Measurements from ENCODE around the gene PROK1.
"Not testable (repeated sequence)": the region's sequence is repeated elsewhere in the genome, so short reads cannot be mapped to it uniquely, and the experiment has no call there.

PROK1 gene, protein sequence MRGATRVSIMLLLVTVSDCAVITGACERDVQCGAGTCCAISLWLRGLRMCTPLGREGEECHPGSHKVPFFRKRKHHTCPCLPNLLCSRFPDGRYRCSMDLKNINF

DNA sequence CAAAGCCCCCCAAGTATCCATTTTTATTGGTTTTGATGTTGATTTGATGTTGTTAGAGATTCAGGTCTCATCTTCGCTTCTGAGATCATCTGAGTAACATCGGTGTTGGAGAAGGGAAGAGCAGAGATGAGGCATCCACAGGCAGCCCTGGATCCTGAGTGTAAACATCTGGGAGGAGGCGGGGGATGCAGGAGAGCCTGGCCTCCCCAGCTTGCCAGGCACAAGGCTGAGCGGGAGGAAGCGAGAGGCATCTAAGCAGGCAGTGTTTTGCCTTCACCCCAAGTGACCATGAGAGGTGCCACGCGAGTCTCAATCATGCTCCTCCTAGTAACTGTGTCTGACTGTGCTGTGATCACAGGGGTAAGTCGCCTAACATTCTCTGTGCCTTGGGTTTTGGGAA, at the start of gene PROK1:
Gene PROK1 (plus strand): TSS at position 221 of the 400 bp plus-strand sequence. CDS start 68 bp downstream, at position 289.
- no peak for DNase-seq

DNA sequence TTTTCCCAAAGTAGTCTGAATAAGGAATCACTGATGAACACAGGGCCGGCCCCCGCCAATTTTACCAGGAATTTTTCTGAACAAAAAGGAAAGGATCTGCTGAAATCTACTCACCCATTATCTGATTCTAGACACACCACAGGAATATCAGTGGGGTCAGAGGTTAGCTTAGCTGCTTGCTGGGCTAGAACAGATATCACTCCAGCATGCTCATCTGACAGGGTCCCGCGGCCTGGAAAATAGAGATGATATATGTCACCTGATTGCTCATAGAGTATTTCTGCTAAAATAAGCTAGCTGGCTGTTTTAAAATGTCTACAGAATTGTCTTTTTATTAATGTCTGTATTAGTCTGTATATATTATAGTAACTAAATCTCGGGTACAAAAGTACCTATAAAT, 47.1 kb upstream of the PROK1 start:
- no peak for DNase-seq

DNA sequence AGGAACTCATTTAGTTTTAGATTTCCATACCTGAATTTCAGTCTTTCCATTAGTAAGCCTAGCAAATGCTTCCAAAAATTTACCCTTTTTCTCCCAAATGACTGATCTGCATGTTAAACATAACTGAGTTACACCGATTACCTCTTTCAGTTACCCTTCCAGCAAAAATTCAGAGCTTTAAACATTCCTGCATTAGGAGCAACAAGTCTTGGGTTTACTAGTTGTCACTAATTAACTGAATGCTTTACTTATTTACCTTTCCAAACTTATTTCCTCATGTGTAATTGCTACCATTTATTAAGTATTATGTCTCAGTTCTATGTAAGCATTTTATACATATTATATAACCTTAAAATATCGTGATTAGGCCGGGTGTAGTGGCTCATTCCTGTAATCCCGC, 46.5 kb upstream of the PROK1 start:
- no peak for DNase-seq

DNA sequence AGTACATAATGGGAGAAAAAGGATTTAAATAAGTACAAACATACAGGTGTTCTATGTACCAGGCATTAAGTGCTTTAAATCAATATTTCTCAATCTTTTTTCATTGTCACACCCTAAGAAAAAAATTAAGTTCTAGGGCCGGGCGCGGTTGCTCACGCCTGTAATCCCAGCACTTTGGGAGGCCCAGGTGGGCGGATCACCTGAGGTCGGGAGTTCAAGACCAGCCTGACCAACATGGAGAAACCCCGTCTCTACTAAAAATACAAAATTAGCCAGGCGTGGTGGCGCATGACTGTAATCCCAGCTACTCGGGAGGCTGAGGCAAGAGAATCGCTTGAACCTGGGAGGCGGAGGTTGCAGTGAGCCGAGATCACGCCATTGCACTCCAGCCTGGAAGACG, 44.5 kb upstream of the PROK1 start:
- DNase-seq, result not testable (repeated sequence)

DNA sequence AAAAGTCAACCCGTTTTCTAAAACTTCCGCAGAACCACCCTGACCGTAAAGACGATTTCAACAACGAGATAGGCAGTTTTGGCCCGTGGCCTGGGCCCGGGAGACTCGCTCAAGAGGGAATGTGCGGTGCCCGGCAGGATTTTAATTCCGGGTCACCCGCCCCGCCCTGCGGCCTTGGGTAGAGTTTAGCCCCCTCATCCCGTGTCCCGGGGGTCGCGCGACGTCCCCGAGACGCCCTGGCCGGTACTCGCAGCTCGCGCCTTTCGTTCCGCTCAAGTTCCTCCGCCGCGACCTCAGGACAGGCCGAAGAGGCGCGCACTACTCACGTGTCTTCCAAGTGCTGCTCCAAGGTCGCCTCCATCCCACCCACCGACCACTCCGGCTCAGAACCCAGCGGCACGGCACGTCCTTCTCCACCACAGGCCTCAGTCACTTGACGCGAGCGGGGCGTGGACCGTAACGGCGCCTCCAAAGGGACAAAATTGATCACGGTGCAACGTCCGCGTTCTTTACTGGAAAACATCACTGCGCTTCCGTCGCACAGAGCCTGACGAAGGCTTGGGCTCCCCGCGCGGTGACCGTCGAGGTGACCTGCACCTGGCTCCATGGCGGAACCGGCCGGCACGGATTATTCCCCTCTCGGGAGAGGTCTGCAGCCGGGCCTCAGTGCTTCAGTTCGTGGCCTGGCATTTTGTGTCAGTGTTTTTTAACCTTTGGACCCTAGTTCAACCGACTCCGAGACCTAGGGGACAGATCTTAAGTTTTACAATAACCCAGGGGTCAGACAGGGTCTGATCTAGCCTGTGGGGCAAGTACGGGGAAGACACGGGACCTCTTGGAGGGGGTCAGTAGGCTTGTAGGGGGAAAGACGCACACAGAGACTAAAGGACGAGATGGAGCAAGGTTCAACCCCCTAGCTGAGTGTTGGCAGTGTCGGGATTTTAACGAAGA, 43.4 kb upstream of the PROK1 start, which contains the start of gene LAMTOR5:
Gene LAMTOR5 (minus strand): TSS at position 435 of the 951 bp plus-strand sequence. CDS start 74 bp downstream, at position 361.
- peak; percentile 91 to 94 for DNase-seq

DNA sequence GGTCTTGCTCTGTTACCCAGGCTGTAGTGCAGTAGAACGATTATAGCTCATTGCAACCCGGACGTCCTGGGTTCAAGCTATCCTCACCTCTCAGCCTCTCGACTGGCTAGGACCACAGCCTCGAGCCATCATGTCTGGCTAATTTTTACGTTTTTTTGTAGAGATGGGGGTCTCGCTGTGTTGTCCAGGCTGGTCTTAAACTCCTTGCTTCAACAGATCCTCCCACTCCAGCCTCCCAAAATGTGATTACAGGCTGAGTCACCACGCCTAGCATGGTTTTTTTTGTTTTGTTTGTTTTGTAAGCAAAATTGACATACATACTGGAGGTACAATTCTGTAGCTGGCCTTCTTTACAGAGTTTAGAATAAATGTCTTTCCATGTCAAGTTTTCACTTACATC, 42.5 kb upstream of the PROK1 start:
- DNase-seq, result no peak

DNA sequence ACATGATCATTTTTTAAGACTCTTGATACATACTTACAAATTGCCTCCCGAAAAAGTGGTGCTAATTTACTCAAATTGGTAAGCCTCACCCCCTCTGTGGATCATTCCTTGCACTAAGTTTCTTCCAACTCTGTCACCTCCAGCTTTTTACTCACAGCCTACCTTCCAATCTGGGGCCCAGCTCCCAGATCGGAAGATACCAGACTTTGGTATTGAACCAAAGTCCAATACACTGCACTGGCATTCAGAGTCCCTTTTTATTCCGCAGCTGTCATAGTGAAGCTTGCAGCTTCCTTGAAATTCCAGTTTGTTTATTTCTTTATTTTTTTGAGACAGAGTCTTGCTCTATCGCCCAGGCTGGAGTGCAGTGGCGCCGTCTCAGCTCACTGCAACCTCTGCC, 41.6 kb upstream of the PROK1 start:
- DNase-seq, result no peak

DNA sequence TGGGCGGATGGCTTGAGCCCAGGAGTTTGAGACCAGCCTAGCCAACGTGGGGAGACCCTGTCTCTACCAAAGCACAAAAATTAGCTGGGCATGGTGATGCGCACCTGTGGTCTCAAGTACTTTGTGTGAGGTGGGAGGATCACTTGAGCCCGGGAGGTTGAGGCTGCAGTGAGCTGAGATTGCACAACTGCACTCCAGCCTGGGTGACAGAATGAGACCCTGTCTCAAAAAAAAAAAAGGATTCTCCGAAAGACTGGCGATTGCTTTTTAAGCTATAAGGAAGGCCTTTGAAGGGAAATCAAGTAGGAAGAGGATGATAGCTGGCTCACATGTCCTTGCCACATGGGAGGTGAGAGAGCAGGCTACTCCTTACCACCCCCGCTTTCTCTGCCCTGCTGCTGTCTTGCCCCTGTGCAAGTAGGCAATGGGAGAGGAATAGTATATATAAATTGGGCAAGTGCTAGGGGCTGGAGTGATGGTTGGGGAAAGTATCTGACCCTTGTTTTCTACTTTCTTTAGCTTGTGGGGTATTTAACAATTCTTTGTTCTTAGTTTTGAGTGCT, 39.7 kb upstream of the PROK1 start:
- DNase-seq, result no peak

DNA sequence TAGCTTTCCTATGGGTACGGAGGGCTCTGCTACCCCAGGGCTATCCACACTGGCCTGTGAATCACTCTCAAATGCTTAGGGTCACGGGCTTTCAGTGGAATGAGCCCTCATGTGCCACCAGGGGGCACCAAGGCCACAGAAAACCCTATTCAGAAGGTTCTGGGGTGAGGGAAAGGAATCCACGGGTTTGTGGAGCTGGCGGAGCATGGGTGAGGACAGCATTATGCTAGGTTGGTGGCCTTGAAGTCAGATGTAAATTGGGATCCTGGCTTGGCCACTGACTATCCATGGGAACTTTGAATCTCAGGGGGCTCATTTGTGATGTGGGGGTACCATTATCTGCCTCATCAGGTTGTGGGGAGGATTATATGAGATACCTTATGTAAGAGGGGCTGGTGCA, 38.4 kb upstream of the PROK1 start:
- DNase-seq, result peak; percentile 67 to 72

DNA sequence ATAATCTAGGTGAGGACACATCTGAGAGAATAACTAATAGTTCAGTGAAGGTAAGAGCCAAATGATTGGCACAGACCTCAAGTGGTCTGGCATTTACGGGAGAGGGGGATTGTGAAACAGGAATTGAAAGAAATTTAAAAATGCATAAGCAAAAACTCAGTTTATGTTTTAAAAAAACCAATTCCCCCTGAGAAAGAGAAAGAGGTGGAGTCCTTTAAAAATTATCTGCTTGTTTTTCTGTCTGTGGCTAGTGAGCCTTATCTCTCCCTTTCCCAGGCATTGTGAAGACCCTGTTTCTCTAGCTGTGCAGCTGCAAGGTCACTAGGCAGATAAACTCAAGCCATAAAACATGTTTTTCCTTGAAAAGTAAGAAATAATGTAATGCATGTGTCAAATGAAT, 37.9 kb upstream of the PROK1 start:
- not testable (repeated sequence) for DNase-seq

DNA sequence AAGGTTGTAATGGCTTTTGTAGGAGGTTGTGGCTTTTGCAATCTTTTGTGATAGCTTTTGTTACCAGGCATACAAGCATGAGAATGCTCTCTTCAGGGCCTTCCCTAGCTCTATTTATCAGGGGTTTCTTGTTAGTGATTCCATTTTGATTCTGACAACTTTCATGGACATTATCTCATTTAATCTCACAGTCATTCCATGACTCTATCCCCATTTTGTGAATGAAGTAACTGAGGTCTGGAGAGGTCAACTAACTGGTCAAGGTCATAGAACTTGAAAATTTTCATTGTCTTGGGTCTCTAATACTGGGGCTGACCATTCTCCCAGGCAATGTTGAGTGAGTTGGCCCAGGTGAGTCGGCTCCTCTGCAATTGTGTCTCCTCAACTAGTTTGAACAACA, 32.2 kb upstream of the PROK1 start:
- no peak for DNase-seq

DNA sequence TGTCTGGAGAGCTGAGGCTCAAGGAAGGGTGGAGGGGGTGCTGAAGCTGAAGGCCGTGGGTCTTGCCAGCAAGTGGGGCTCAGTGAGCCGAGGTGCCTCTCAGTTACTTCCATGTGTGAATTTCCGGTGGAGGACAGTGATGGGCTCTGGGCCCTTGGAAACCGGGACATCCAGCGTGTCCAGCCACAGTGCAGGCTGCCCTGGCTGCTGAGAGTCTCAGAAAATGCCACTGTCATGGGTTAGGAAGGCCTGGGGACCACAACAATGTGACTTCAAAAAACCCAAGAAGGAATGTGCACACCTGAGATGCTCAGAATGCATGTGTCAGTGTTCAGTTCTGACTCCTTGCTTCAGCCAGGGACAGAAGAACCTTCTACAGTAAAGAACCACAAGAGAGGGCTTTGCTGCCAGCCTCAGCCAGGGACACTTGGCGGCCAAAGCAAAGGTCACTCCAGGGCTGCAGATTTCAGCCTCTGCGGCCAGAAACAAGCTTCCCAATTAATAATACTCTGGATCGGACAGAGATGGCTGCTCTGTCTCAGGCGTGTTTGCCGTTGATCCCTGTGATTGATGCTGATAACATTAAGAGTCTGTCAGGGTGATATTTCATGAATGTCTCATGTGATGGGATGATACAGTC, 30.8 kb upstream of the PROK1 start:
- DNase-seq, result no peak

DNA sequence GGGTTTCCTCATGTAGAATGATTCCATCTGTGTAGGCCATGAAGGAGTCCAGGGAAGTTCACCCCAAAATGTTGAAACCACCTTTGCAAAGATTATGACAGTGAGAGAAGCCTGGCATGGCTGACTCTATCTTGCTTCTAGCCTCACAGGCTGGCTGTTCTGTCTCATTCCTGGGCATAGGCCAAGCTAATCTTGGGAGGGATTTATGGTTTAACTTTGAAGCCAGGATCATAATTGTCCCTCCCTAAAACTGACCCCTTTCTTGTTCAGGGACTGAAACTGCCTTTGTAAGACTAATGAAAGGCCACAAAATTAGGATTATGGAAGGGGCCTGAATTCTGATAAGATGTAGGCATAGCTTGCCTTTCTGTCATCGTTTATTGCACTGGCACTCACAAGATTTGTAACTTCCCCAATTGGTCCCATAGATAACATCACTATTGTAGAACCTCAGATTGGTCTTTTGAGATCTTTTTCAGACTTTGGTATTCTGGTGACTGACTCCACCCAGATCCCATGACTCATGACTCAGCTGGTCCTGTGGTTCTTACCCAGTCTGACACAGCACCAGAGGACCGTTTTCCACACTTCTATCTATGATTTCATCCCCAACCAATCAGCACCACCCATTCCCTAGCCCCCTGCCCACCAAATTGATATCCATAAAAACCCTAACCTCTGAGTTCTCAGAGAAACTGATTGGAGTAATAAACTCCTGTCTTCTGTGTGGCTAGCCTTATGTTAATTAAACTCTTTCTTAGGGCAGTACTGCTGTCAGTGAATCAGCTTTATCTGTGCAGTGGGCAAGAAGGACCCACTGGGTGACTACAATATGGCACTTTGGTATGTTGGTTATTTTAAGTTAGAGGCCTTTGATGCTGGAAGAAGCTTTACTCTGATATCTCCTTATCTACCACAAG, 29.8 kb upstream of the PROK1 start:
- peak in 1 of 2 donors; percentile 45 for DNase-seq

DNA sequence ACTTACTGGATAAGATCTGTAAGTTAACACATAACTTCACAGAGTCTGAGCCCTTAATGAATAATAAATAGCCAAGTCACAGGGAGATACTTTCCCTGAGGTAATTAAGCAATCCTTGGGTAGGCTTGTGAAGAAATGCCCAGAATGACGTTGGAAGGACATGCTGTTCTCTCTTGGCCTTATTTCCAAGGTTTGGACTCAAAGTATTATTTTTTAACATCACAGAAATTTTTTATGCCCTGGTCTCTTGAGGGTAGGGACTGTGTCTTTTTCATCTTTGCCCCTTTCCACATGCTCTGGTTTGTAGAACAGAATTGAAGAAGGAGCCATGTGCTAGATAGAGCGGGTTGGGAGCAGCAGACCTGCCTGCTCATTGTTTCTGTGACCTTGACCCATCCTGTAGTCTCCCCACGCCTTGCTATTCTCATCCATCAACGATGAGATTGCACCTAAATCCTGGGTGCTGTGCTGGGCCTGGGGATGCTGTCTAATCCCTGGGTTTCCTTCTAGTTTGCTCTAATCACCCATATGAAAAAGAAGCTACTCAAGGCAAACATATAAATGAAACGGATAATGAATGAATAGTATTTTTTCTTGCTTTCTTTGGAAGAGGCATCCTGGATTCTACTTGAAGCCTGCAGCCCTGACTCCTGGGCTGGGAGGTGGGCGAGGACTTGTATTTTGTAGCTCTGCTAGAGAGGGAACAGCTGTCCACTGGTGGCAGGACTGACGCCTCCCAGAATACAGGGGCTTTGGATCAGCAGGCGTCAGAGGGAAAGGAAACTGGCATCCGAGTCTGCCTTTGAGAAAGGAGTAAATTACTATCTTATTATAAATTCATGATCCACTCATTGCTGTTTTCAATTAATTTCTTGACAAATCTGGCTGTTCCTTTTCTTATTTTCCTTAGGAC, 26.0 kb upstream of the PROK1 start:
- no peak for DNase-seq

DNA sequence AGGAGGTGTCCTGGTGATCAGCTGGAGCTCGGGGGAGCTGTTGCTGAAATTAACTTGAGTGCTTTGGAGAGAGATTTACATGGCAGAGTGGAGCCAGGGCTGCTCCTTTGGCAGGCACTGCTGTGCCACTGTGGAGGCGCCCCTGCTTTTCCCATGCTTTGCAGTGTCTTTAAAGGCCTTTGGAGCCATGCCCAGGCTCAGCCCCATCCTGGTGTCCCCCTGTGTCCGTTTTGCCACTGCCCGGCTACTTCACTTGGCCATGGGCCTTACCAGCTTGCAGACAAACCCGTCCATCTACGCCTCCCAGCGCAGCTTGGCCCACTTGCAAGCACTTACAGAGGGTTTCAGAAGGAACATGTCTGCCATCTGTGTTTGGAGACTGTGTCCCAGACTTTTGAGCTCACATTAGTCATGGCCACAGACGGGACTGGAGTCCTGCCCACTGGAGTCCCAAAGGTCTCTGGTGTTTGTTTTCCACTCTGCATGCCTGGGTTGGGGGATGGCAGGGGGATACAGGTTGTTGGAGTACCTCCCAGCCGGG, 25.3 kb upstream of the PROK1 start:
- no peak for DNase-seq

DNA sequence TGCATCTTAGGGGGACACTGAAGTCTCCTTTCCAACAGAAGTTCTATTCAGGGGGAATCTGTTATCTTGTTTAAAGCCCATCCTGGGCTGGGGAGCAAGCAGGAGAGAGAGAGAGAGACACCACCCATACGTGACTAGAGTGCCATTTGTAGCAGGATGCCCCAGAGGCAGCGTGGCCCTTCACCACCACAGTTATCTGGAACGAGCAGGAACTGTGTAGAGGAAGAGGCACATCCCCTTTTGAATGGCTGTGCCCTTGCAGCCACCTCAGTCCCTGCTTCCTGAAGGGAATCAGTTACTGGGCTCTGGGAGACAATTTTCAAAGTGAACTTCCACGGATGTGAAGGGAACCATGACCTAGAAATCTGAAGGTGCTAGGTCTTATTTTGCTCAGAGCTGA, 24.1 kb upstream of the PROK1 start:
- DNase-seq, result no peak

DNA sequence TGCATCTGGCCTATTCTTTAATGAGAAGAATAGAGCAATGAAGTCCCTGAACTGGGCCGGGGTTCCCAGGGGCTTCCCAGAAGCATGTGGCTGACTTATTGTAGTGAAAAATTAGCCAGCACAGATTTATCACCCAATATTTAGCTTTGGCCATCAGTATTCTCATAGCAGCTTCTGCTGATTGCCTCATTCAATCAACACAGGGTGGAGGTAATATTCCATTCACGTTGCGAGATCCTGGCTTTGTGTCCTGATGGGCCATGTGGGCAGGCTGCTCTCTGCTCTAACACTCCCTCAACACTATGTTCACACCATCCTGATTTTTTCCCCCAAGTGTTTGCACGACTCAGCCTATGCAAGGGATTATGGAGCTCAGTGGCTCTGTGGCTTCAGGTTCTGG, 22.0 kb upstream of the PROK1 start:
- DNase-seq, result no peak

DNA sequence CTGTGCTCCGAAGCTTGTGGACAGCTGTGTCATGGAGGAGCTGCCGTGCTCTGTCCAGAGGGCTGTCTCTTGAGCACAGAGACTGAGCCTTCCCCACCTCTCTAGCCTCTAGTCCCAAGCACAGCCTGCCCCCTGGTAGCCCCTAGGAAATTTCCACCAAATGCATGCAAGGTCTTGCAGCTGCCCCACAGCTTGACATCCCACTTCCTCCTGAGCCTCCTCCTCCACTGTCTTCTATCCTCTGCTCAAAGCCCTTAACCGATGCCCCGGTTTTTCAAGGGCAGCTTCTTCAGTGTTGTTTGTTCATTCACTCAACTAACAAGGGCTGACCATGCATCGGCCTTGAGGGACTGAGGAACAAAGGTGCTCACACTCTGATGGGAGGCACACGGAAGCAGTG, 20.6 kb upstream of the PROK1 start:
- no peak for DNase-seq

DNA sequence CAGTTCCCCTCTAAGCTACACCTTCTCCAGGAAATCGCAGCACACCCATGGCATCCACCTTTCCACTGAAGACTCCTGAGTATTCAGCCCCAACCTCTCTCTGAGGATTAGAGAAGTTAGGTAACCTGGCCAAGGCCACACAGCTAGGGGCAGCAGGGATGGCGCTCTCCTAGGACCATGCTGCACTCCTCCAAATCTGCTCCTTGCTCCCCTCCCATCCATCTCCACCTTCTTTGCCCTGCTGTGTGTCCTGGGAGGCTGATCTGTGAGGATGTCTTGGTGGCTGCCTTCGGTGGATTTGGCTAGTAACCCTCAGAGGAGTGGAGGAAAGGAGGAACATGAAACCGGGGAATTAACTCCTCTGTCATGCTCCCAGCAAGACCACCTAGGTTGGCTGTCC, 20.0 kb upstream of the PROK1 start:
- no peak for DNase-seq

DNA sequence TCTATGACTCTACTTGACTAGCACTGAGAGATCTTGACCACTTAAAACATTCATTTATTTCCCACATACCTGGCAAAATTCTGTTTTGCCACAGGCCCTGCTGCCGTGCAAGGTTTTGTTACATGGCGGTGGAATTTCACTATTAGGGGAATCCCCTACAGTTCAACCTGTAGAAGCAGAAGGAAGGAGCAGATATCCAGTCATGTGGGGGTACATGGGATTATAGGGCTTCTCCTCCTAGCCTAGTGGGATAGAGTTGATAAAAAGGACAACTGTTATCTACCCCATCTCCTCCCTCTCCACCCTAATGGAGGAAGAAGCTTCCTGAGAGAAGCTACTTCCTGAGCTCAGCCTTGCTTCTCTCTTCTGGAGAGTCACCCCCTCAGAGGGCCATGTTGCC, 17.7 kb upstream of the PROK1 start:
- no peak for DNase-seq

DNA sequence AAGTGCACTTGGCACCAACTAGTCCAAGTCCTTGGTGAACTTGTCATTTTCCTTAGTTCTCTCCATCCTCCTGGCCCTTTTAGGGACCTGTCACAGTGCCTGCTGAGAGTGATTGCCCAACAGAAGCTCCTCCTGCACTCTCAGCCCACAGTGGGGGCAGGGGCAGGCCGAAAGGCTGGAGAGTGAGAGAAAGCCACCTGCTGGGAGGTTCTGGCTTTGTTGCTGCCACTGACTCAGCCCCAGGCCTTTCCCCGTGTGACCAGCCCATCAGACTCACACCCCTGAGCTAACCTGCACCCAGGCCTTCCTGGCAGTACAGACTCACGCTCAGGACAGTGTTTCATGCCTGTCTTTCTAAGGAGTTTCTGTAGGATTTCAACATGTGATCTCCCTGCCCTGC, 17.1 kb upstream of the PROK1 start:
- peak in 1 of 2 donors; percentile 46 for DNase-seq

Measured in CD4-positive, alpha-beta T cell treated with Interleukin-1 beta for 1 hour (primary cell).